Breast epithelium (tissue), 4 donors: Measurements from ENCODE around the gene KRTAP5-5. TPM values are rescaled to one million over a fixed set of nuclear protein-coding genes. Genes with fewer than 3 reads are reported as not detected.
A peak's percentile ranks its signal among the peaks of the same experiment; 100 is the strongest.

Experiments used
- DNase-seq, 2 donors: peaks; one replicate each; pipeline ENCODE4 v3.0.0-alpha.2; 2019; ENCODE audit warnings: low spot score in 2 of 2
- H3K27ac ChIP-seq, 2 donors: fragments of 200-600 bp; sonication (generic) in 1 of 2; one replicate each; pipeline ENCODE4 v1.5.1; 2016 to 2019; ENCODE audit warnings: mild to moderate bottlenecking in 1 of 2
- H3K27me3 ChIP-seq, 2 donors: fragments of 200-600 bp; sonication (generic) in 1 of 2; one replicate each; pipeline versions ENCODE4 v1.5.1 to v1.6.0; 2017 to 2019; ENCODE audit warnings: control low read depth in 1 of 2, mild to moderate bottlenecking in 1 of 2
- H3K36me3 ChIP-seq: fragments of 200-600 bp; one replicate; pipeline ENCODE4 v1.5.1; 2019
- H3K4me1 ChIP-seq, 2 donors: fragments of 200-600 bp; sonication (generic); one replicate each; pipeline ENCODE4 v1.5.1; 2016 to 2019; ENCODE audit warnings: control low read depth in 1 of 2
- H3K4me3 ChIP-seq, 3 donors: fragments of 200-600 bp; sonication (generic); 1 replicate in 2 of 3; 2 replicates in 1 of 3; pipeline ENCODE4 v1.5.1; 2016 to 2019; ENCODE audit warnings: mild to moderate bottlenecking in 3 of 3, moderate library complexity in 2 of 3
- H3K9me3 ChIP-seq, 2 donors: fragments of 200-600 bp; sonication (generic) in 1 of 2; one replicate each; pipeline ENCODE4 v1.5.1; 2016 to 2019; ENCODE audit warnings: control low read depth in 1 of 2
- POLR2A ChIP-seq: fragments of 450-650 bp; IDR thresholded peaks from one replicate; pipeline ENCODE4 v1.6.1; 2016; ENCODE audit warnings: antibody characterized with exemption, mild to moderate bottlenecking, moderate library complexity
- POLR2AphosphoS5 ChIP-seq, 3 donors: sonication (generic); formaldehyde crosslinking; IDR thresholded peaks; one replicate each; pipeline ENCODE4 v1.6.1; 2017; ENCODE audit warnings: antibody characterized with exemption in 3 of 3
- intact Hi-C: fragments of 100-400 bp; cut with DNase I; formaldehyde crosslinking; loops from one replicate; pipeline ENCODE4 v1.15.1; 2023; ENCODE audit warnings: low total_unique reads
- total RNA-seq, 3 donors: library from RNA; depleted of rRNA; stranded (reverse); fragments of >200 nt; gene quantifications; one replicate each; pipeline ENCODE4 v1.1.0, GENCODE V29; 2016
- TF ChIP-seq, protein P1 (sequence below), 3 donors: fragments of 450-650 bp; IDR thresholded peaks; one replicate each; pipeline ENCODE4 v1.5.1; 2016 to 2017; ENCODE audit warnings: antibody characterized with exemption in 3 of 3, mild to moderate bottlenecking in 3 of 3, moderate library complexity in 3 of 3

KRTAP5-5 gene
- total RNA-seq, 3 donors from 2014 or later = not detected

DNA sequence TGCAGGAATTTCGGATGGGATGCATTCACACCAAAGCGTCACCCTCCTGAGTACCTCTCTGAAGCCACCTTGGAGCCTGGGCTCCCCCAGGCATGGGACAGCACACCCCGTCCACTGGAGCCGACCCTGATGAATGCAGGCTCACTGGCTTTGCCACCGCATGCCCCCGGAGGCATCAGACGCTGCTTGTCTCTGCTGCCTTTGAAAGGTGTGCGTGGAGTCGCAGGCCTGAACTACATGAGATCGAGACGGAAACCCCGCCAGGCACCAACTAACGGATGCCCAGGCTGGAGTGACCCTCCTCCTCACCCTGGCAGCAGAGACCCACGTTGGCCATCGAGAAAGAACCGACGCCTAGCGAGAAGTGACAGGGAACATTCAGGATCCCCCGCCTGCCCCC, 22.5 kb downstream of the KRTAP5-5 start:
- Histone ChIP-seq H3K27ac (no peak overlapping the region), H3K9me3 (no peaks in the 10 kb centered on the region), H3K27me3 (peaks cover 0 to 32% of the 10 kb centered on the region in 2 donors), H3K36me3 (no peaks in the 10 kb centered on the region), H3K4me3 (no peak overlapping the region), H3K4me1 (no peaks in the 10 kb centered on the region)
- DNase-seq = peak in 1 of 2 donors; percentile 31
- TF ChIP-seq POLR2AphosphoS5 (IDR thresholded peaks at IDR 0.05) (no peak), POLR2A (no peak)
- TF ChIP-seq, protein P1, sequence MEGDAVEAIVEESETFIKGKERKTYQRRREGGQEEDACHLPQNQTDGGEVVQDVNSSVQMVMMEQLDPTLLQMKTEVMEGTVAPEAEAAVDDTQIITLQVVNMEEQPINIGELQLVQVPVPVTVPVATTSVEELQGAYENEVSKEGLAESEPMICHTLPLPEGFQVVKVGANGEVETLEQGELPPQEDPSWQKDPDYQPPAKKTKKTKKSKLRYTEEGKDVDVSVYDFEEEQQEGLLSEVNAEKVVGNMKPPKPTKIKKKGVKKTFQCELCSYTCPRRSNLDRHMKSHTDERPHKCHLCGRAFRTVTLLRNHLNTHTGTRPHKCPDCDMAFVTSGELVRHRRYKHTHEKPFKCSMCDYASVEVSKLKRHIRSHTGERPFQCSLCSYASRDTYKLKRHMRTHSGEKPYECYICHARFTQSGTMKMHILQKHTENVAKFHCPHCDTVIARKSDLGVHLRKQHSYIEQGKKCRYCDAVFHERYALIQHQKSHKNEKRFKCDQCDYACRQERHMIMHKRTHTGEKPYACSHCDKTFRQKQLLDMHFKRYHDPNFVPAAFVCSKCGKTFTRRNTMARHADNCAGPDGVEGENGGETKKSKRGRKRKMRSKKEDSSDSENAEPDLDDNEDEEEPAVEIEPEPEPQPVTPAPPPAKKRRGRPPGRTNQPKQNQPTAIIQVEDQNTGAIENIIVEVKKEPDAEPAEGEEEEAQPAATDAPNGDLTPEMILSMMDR (IDR thresholded peaks at IDR 0.05) = no peak
- intact Hi-C loops = no loop called here

DNA sequence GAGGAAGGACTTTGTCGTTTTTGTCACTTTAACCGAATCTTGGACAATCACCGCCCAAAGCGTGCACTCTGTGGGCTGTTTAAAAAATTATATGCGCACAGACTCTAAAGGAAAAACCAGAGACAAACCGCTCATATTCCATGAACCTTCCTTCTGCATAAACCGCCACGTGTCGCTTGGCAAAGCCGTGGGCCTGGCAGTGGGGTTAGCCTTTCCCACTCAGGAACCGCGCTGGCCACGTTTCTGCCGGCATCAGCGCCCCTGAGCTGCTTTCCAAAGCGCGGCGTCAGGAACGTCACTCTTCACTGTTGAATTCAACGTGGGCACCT, 22.8 kb downstream of the KRTAP5-5 start:
- TF ChIP-seq, protein P1 (IDR thresholded peaks at IDR 0.05) = no peak
- TF ChIP-seq POLR2AphosphoS5 (IDR thresholded peaks at IDR 0.05) (no peak), POLR2A (no peak)
- DNase-seq = no peak
- no peaks in the 10 kb centered on the region for H3K36me3 ChIP-seq
- H3K27me3 ChIP-seq = peaks cover 0 to 33% of the 10 kb centered on the region in 2 donors
- H3K27ac ChIP-seq = no peak overlapping the region
- no peaks in the 10 kb centered on the region for H3K4me1 ChIP-seq
- intact Hi-C loops = no loop called here
- H3K9me3 ChIP-seq = no peaks in the 10 kb centered on the region
- H3K4me3 ChIP-seq = no peak overlapping the region

GRCh38 chr11:1652771-1653540, 23.4 kb downstream of the KRTAP5-5 start:
- intact Hi-C loops = no loop called here
- TF ChIP-seq POLR2AphosphoS5 (IDR thresholded peaks at IDR 0.05) = no peak
- no peak for TF ChIP-seq POLR2A
- TF ChIP-seq, protein P1 (IDR thresholded peaks at IDR 0.05) = peak; percentile 89 to 98 (median 95)

DNA sequence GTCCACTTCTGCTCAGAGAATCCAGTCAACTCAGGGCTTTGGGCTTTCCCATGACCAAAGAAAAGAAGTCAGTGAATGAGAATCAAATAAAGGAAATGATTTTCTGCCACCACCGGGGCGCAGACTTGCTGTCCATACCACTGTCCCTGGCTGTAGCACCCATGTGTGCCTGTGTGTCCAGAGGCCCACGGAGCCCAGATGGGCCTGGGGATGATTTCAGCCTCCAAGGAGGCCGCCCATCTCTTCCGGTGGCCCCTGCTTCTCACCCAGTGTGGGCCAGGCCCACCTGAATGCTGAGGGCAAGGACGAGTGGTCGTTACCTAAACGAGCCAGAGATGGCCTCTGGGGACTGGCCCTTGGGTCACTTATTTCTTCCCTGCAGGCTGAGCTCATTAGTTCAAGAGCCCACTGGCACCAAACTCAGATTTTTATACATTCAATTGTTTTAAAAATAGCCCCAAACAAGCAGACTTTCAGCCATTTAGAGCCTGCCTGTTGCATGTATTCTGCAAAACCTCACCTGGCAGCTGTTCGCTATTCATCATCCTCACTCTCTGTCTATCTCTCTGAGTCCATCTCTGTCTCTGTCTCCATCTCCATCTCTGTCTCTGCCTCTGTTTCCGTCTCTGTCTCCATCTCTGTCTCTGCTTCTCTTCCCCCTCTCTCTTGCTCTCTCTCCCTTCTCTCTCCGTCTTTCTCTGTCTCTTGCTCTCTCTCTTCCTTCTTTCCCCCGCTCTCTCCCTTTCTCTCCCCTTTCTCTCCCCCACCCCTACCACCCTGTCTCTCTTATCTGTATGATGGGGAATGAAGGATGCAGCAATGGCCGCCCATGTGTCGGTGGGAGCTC, 24.2 kb downstream of the KRTAP5-5 start:
- no peaks in the 10 kb centered on the region for H3K4me1 ChIP-seq

More at GRCh38 chr11:1652771-1653540, 23.4 kb downstream of the KRTAP5-5 start:
- H3K27ac ChIP-seq = no peak overlapping the region
- H3K9me3 ChIP-seq = no peaks in the 10 kb centered on the region
- peaks cover 0 to 38% of the 10 kb centered on the region in 2 donors for H3K27me3 ChIP-seq
- no peaks in the 10 kb centered on the region for H3K4me1 ChIP-seq
- H3K4me3 ChIP-seq = no peak overlapping the region
- DNase-seq = peak; percentile 48 to 81
- no peaks in the 10 kb centered on the region for H3K36me3 ChIP-seq

More for the DNA sequence above, 24.2 kb downstream of the KRTAP5-5 start:
- DNase-seq = peak in 1 of 2 donors; percentile 28
- Histone ChIP-seq H3K4me3 (no peak overlapping the region), H3K9me3 (no peaks in the 10 kb centered on the region), H3K27me3 (peaks cover 0 to 43% of the 10 kb centered on the region in 2 donors), H3K36me3 (no peaks in the 10 kb centered on the region), H3K27ac (no peak overlapping the region)
- no peak for TF ChIP-seq POLR2AphosphoS5 (IDR thresholded peaks at IDR 0.05)
- TF ChIP-seq, protein P1 (IDR thresholded peaks at IDR 0.05) = no peak
- no peak for TF ChIP-seq POLR2A
- intact Hi-C loops = no loop called here
